IMR-90 (cell line): ENCODE results near the gene CUBN. TPM values are rescaled to one million over a fixed set of nuclear protein-coding genes. Genes with fewer than 3 reads are reported as not detected.

ENCODE experiments used
- ATAC-seq: fragments of 200-7000 bp; cut with Tn5 transposase; 2 replicates; pipeline ENCODE4 v1.9.1; 2020; ENCODE audit warnings: low read depth, mild to moderate bottlenecking, moderate library complexity
- BruUV-seq: library from RNA; stranded (reverse); fragments of 400-500 nt; replicated peaks from 2 replicates; lab custom pipeline; 2021; lab: Mats Ljungman, UMichigan
- CTCF ChIA-PET: fragments of 300-600 bp; formaldehyde crosslinking; extraction: SDS; loops from one replicate; lab custom pipeline; 2021; ENCODE audit warnings: antibody characterized with exemption; lab: Yijun Ruan, JAX
- POLR2A ChIA-PET: fragments of 300-600 bp; sonication (Branson Sonifier 250); formaldehyde crosslinking; loops from one replicate; lab custom pipeline; 2022; ENCODE audit warnings: antibody characterized with exemption; ENCODE audit not compliant: unreplicated experiment; lab: Charles Lee
- DNase-seq: peaks from one replicate; pipeline ENCODE4 v3.0.0; 2013
- H2AFZ ChIP-seq: replicated peaks from 2 replicates; pipeline ENCODE3; 2013; ENCODE audit warnings: low read length, mild to moderate bottlenecking; ENCODE audit not compliant: poor library complexity
- H2AK5ac ChIP-seq: 2 replicates; pipeline ENCODE4 v1.6.1; 2013; ENCODE audit warnings: low read depth, low read length, inconsistent platforms
- H2AK9ac ChIP-seq: replicated peaks from 2 replicates; pipeline ENCODE3; 2013; ENCODE audit warnings: mild to moderate bottlenecking, low read depth, low read length, moderate library complexity; ENCODE audit not compliant: poor library complexity
- H2BK120ac ChIP-seq: 2 replicates; pipeline ENCODE4 v1.6.1; 2013; ENCODE audit warnings: low read depth, low read length, inconsistent platforms
- H2BK15ac ChIP-seq: 3 replicates; pipeline ENCODE4 v1.6.1; 2013; ENCODE audit warnings: low read depth, low read length, inconsistent platforms
- H2BK20ac ChIP-seq: 2 replicates; pipeline ENCODE4 v1.6.1; 2013; ENCODE audit warnings: low read depth, mild to moderate bottlenecking, inconsistent platforms, low read length, moderate library complexity
- H2BK5ac ChIP-seq: 2 replicates; pipeline ENCODE4 v1.6.1; 2013; ENCODE audit warnings: mild to moderate bottlenecking, low read depth, low read length, inconsistent platforms; ENCODE audit not compliant: poor library complexity, severe bottlenecking
- H3K14ac ChIP-seq: replicated peaks from 2 replicates; pipeline ENCODE4 v1.6.1; 2013; ENCODE audit warnings: low read depth, low read length, inconsistent platforms
- H3K18ac ChIP-seq: 2 replicates; pipeline ENCODE4 v1.6.1; 2013; ENCODE audit warnings: low read depth, low read length, control low read depth
- H3K23ac ChIP-seq: 2 replicates; pipeline ENCODE4 v1.6.1; 2013; ENCODE audit warnings: low read depth, low read length, inconsistent platforms
- H3K27ac ChIP-seq: 2 replicates; pipeline ENCODE4 v1.5.1; 2013; ENCODE audit warnings: mild to moderate bottlenecking, control low read depth, low read length; ENCODE audit not compliant: insufficient read depth
- H3K27me3 ChIP-seq: 2 replicates; pipeline ENCODE4 v1.6.1; 2013; ENCODE audit warnings: low read length; ENCODE audit not compliant: control insufficient read depth, insufficient read depth
- H3K36me3 ChIP-seq: 2 replicates; pipeline ENCODE4 v1.6.1; 2013; ENCODE audit warnings: low read length, mixed read lengths; ENCODE audit not compliant: control insufficient read depth, insufficient read depth
- H3K4ac ChIP-seq: 2 replicates; pipeline ENCODE4 v1.6.1; 2013; ENCODE audit warnings: low read depth, low read length, inconsistent platforms
- H3K4me1 ChIP-seq: 2 replicates; pipeline ENCODE4 v1.6.1; 2013; ENCODE audit warnings: low read length, mixed read lengths; ENCODE audit not compliant: control insufficient read depth, insufficient read depth
- H3K4me2 ChIP-seq: 2 replicates; pipeline ENCODE4 v1.6.1; 2013; ENCODE audit warnings: low read depth, mild to moderate bottlenecking, control low read depth, low read length, moderate library complexity
- H3K4me3 ChIP-seq: 2 replicates; pipeline ENCODE4 v1.5.1; 2013; ENCODE audit warnings: low read depth, mild to moderate bottlenecking, control low read depth, low read length, moderate library complexity; ENCODE audit not compliant: insufficient read depth
- H3K56ac ChIP-seq: 2 replicates; pipeline ENCODE4 v1.6.1; 2013; ENCODE audit warnings: low read length, inconsistent platforms; ENCODE audit not compliant: insufficient read depth; ENCODE audit errors: extremely low read depth
- H3K79me1 ChIP-seq, 2 experiments: 2 replicates each; pipeline ENCODE4 v1.6.1; 2013; ENCODE audit warnings: low read length in 2 of 2, inconsistent platforms in 1 of 2, low read depth in 1 of 2
- H3K9ac ChIP-seq: 2 replicates; pipeline ENCODE4 v1.6.1; 2013; ENCODE audit warnings: low read depth, low read length, control low read depth
- H3K9me1 ChIP-seq: 2 replicates; pipeline ENCODE4 v1.6.1; 2013; ENCODE audit warnings: low read length, inconsistent platforms; ENCODE audit not compliant: insufficient read depth
- H3K9me3 ChIP-seq: 2 replicates; pipeline ENCODE4 v1.6.1; 2013; ENCODE audit warnings: low read length; ENCODE audit not compliant: control insufficient read depth, insufficient read depth
- H4K20me1 ChIP-seq: 2 replicates; pipeline ENCODE4 v1.6.1; 2013; ENCODE audit warnings: low read length, inconsistent platforms; ENCODE audit not compliant: insufficient read depth
- H4K5ac ChIP-seq: 2 replicates; pipeline ENCODE4 v1.6.1; 2013; ENCODE audit warnings: mild to moderate bottlenecking, low read depth, low read length, control low read depth
- H4K8ac ChIP-seq, 2 experiments: 2 replicates each; pipeline ENCODE4 v1.6.1; 2013; ENCODE audit warnings: low read depth in 2 of 2, low read length in 2 of 2, control low read depth in 1 of 2, inconsistent platforms in 1 of 2
- H4K91ac ChIP-seq: 2 replicates; pipeline ENCODE4 v1.6.1; 2013; ENCODE audit warnings: low read depth, low read length, inconsistent platforms; ENCODE audit not compliant: insufficient read depth
- BHLHE40 ChIP-seq: fragments of 150-350 bp; IDR thresholded peaks from 2 replicates; pipeline ENCODE4 v1.6.1; 2016; ENCODE audit warnings: mild to moderate bottlenecking, low read depth, low read length
- CEBPB ChIP-seq: IDR thresholded peaks from 2 replicates; pipeline ENCODE4 v1.6.1; 2012; ENCODE audit warnings: low read depth, low read length, improper control_type of control experiment
- CHD1 ChIP-seq: IDR thresholded peaks from 2 replicates; pipeline ENCODE4 v1.6.1; 2012; ENCODE audit warnings: low read depth, low read length, improper control_type of control experiment
- CTCF ChIP-seq: conservative IDR thresholded peaks from 2 replicates; pipeline ENCODE4 v1.5.1; 2012; ENCODE audit warnings: mild to moderate bottlenecking, low read depth, low read length, improper control_type of control experiment
- FOS ChIP-seq: fragments of 150-350 bp; IDR thresholded peaks from 2 replicates; pipeline ENCODE4 v1.6.1; 2016; ENCODE audit warnings: low read depth, low read length
- MAFK ChIP-seq: IDR thresholded peaks from 2 replicates; pipeline ENCODE4 v1.6.1; 2012; ENCODE audit warnings: low read depth, low read length, improper control_type of control experiment
- MAZ ChIP-seq: IDR thresholded peaks from 2 replicates; pipeline ENCODE4 v1.6.1; 2012; ENCODE audit warnings: low read depth, mild to moderate bottlenecking, low read length, improper control_type of control experiment, moderate library complexity, borderline replicate concordance
- MXI1 ChIP-seq: IDR thresholded peaks from 2 replicates; pipeline ENCODE4 v1.6.1; 2012; ENCODE audit warnings: low read depth, mild to moderate bottlenecking, low read length, moderate library complexity, borderline replicate concordance
- NFE2L2 ChIP-seq: fragments of 150-350 bp; IDR thresholded peaks from 2 replicates; pipeline ENCODE4 v1.6.1; 2016; ENCODE audit warnings: low read depth, mild to moderate bottlenecking, low read length
- POLR2A ChIP-seq: IDR thresholded peaks from 2 replicates; pipeline ENCODE4 v1.6.1; 2012; ENCODE audit warnings: mild to moderate bottlenecking, low read depth, low read length
- RAD21 ChIP-seq: IDR thresholded peaks from 2 replicates; pipeline ENCODE4 v1.6.1; 2012; ENCODE audit warnings: low read length, improper control_type of control experiment
- RCOR1 ChIP-seq: IDR thresholded peaks from 2 replicates; pipeline ENCODE4 v1.6.1; 2012; ENCODE audit warnings: mild to moderate bottlenecking, low read length, improper control_type of control experiment; ENCODE audit not compliant: insufficient replicate concordance
- RFX5 ChIP-seq: IDR thresholded peaks from 2 replicates; pipeline ENCODE4 v1.8.0; 2012; ENCODE audit warnings: low read depth, mild to moderate bottlenecking, low read length, moderate library complexity
- SMC3 ChIP-seq: fragments of 150-350 bp; IDR thresholded peaks from 2 replicates; pipeline ENCODE4 v1.6.1; 2016; ENCODE audit warnings: low read depth, mild to moderate bottlenecking, antibody characterized with exemption, low read length, moderate library complexity
- WGBS, 2 experiments: methylation state at CpG; one replicate each; pipeline versions ENCODE4 v1.1.5 to v1.1.7; 2013; ENCODE audit warnings: missing lambda C conversion rate in 2 of 2; ENCODE audit not compliant: insufficient read length in 1 of 2; ENCODE audit errors: extremely low coverage in 2 of 2; 5-methylcytosine and 5-hydroxymethylcytosine counted together
- dilution Hi-C: fragments of 300-500 bp; cut with HindIII; formaldehyde crosslinking; loops from one replicate; pipeline ENCODE4 v1.14.3; 2018; ENCODE audit warnings: low sequenced_read_pairs; ENCODE audit not compliant: unreplicated experiment
- in situ Hi-C: fragments of 300-500 bp; cut with MboI; formaldehyde crosslinking; loops from 3 replicates; pipeline ENCODE4 v1.14.3; 2019; ENCODE audit warnings: low sequenced_read_pairs, inconsistent platforms, mixed read lengths
- intact Hi-C: fragments of 100-400 bp; cut with micrococcal nuclease; formaldehyde crosslinking; loops from 2 replicates; pipeline ENCODE4 v1.10.0; 2022
- polyA plus RNA-seq, 3 experiments: library from polyadenylated mRNA; depleted of rRNA; stranded (reverse); fragments of >200 nt; gene quantifications; 2 replicates each; pipeline ENCODE4 v1.2.3, GENCODE V29; 2012; ENCODE audit warnings: low replicate concordance in 1 of 3
- total RNA-seq: library from RNA; depleted of rRNA; stranded (reverse); fragments of >200 nt; gene quantifications from 2 replicates; pipeline ENCODE4 v1.2.3, GENCODE V29; 2012
- TF ChIP-seq, protein P1 (sequence below): fragments of 150-350 bp; IDR thresholded peaks from 2 replicates; pipeline ENCODE4 v1.6.1; 2016; ENCODE audit warnings: low read depth, mild to moderate bottlenecking, low read length, moderate library complexity, borderline replicate concordance
- TF ChIP-seq, protein P2 (sequence below): fragments of 150-350 bp; IDR thresholded peaks from 2 replicates; pipeline ENCODE4 v1.6.1; 2017; ENCODE audit warnings: mild to moderate bottlenecking, antibody characterized with exemption, low read length, low read depth

CUBN gene
- total and polyA plus RNA-seq, 2 of the 4 experiments (the other 2 are of a cell fraction): 0.19 to 0.54 TPM

DNA sequence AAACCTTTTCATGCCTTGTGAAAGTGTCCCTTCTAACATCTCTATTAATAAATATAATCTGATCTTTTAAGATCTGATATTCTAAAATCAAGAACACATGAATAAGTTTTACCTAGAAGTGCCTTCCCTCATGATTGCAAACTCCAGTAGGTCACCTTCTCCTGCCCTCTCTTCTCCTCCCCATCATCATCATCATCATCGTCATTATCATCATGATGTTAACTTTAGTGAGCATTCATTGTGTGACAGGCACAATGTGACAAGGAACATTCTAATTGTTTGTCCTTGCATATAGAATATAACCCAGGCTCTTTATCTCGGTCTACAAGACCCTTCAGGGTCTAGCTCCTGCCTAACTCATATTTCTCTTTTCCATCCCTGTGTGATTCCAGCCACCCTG is 51.7 kb downstream of the CUBN start:
- ATAC-seq (no peak), DNase-seq (no peak)
- no CpG with 5 or more reads among the region's 2 CpGs for WGBS, 2 experiments
- peaks cover 15% of the 10 kb centered on the region for H3K4me1 ChIP-seq
- peak overlapping the region; percentile 56 for H3K14ac ChIP-seq
- intact Hi-C loops: loop anchor here (5.0 kb wide), 2 partner anchors 111 to 149 kb away; partner anchors contain the start of gene VIM
- POLR2A ChIA-PET: no interaction called here
- no peaks in the 10 kb centered on the region for H4K20me1 ChIP-seq
- H4K5ac ChIP-seq: no peak overlapping the region
- H3K79me1 ChIP-seq: peaks cover 0 to 12% of the 10 kb centered on the region in 2 experiments; a peak in 3 of 4 replicates
- H3K4me3 ChIP-seq: no peak overlapping the region
- CTCF ChIA-PET: interaction anchor here (1.3 kb wide), 1 partner anchor 15 kb away, joined by 4 read pairs; no protein-coding TSS in a partner anchor
- H2BK5ac ChIP-seq: no peak overlapping the region
- no peak overlapping the region for H3K56ac ChIP-seq
- H3K23ac ChIP-seq: no peak overlapping the region
- H3K4me2 ChIP-seq: no peak overlapping the region
- H2BK20ac ChIP-seq: peak overlapping the region; percentile 39; the same call in 1 of the 2 replicates
- no peak overlapping the region for H2AK9ac ChIP-seq
- H2BK120ac ChIP-seq: peak overlapping the region; percentile 33; the same call in 1 of the 2 replicates
- in situ Hi-C loops: no loop called here
- H2AK5ac ChIP-seq: peak overlapping the region; percentile 61; the same call in 1 of the 2 replicates
- no peak overlapping the region for H2AFZ ChIP-seq
- H3K9ac ChIP-seq: no peak overlapping the region
- 0 out of 2 replicates have a peak overlapping the region, but pooled peaks have one; percentile 19 for H3K4ac ChIP-seq
- dilution Hi-C loops: no loop called here
- H3K27me3 ChIP-seq: no peaks in the 10 kb centered on the region
- no peak overlapping the region for H3K27ac ChIP-seq
- no peak overlapping the region for H4K8ac ChIP-seq
- no peak overlapping the region; the same call in 1 of the 2 replicates for H3K18ac ChIP-seq
- H2BK15ac ChIP-seq: peak overlapping the region; percentile 64; the same call in 2 of the 3 replicates
- H3K9me3 ChIP-seq: no peaks in the 10 kb centered on the region
- no peak overlapping the region for H4K91ac ChIP-seq
- TF ChIP-seq CHD1: no peak
- TF ChIP-seq MXI1: no peak
- TF ChIP-seq RFX5: no peak
- TF ChIP-seq NFE2L2: no peak
- no peak for TF ChIP-seq CEBPB
- TF ChIP-seq, protein P1, sequence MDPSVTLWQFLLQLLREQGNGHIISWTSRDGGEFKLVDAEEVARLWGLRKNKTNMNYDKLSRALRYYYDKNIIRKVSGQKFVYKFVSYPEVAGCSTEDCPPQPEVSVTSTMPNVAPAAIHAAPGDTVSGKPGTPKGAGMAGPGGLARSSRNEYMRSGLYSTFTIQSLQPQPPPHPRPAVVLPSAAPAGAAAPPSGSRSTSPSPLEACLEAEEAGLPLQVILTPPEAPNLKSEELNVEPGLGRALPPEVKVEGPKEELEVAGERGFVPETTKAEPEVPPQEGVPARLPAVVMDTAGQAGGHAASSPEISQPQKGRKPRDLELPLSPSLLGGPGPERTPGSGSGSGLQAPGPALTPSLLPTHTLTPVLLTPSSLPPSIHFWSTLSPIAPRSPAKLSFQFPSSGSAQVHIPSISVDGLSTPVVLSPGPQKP: no peak
- TF ChIP-seq, protein P2, sequence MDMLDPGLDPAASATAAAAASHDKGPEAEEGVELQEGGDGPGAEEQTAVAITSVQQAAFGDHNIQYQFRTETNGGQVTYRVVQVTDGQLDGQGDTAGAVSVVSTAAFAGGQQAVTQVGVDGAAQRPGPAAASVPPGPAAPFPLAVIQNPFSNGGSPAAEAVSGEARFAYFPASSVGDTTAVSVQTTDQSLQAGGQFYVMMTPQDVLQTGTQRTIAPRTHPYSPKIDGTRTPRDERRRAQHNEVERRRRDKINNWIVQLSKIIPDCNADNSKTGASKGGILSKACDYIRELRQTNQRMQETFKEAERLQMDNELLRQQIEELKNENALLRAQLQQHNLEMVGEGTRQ: no peak
- no peak for TF ChIP-seq CTCF
- no peak for TF ChIP-seq SMC3
- TF ChIP-seq RCOR1: no peak
- TF ChIP-seq RAD21: no peak
- TF ChIP-seq MAZ: no peak
- no peak for TF ChIP-seq BHLHE40
- TF ChIP-seq FOS: no peak
- no peak for TF ChIP-seq MAFK
- no peak for TF ChIP-seq POLR2A
- peaks cover 3% of the 10 kb centered on the region; the same call in 1 of the 2 replicates for H3K9me1 ChIP-seq
- H3K36me3 ChIP-seq: no peaks in the 10 kb centered on the region
- no TSS peak for BruUV-seq
